Muscle layer of duodenum (tissue), 2 donors: ENCODE data around the gene KCNIP4.

ENCODE experiments used
- H3K27ac ChIP-seq: one replicate; pipeline ENCODE4 v1.7.0; 2013; ENCODE audit warnings: mild to moderate bottlenecking, low read length
- H3K27me3 ChIP-seq: one replicate; pipeline ENCODE4 v1.7.0; 2013; ENCODE audit warnings: low read depth, mild to moderate bottlenecking, control low read depth, low read length
- H3K36me3 ChIP-seq, 2 donors: one replicate each; pipeline ENCODE4 v1.7.0; 2013; ENCODE audit warnings: low read length in 2 of 2, control low read depth in 1 of 2, mild to moderate bottlenecking in 1 of 2; ENCODE audit not compliant: insufficient read depth in 2 of 2, control insufficient read depth in 1 of 2
- H3K4me1 ChIP-seq, 2 donors: one replicate each; pipeline ENCODE4 v1.7.0; 2013; ENCODE audit warnings: low read length in 2 of 2, mild to moderate bottlenecking in 2 of 2, control low read depth in 1 of 2, moderate library complexity in 1 of 2; ENCODE audit not compliant: insufficient read depth in 2 of 2, control insufficient read depth in 1 of 2
- H3K4me3 ChIP-seq, 2 donors: one replicate each; pipeline ENCODE4 v1.7.0; 2013; ENCODE audit warnings: low read length in 2 of 2, low read depth in 1 of 2, mild to moderate bottlenecking in 1 of 2
- H3K9me3 ChIP-seq, 2 donors: one replicate each; pipeline ENCODE4 v1.7.0; 2013; ENCODE audit warnings: low read length in 2 of 2, control low read depth in 1 of 2, mild to moderate bottlenecking in 1 of 2; ENCODE audit not compliant: control insufficient read depth in 1 of 2
- donor health status: healthy.

KCNIP4 gene

DNA sequence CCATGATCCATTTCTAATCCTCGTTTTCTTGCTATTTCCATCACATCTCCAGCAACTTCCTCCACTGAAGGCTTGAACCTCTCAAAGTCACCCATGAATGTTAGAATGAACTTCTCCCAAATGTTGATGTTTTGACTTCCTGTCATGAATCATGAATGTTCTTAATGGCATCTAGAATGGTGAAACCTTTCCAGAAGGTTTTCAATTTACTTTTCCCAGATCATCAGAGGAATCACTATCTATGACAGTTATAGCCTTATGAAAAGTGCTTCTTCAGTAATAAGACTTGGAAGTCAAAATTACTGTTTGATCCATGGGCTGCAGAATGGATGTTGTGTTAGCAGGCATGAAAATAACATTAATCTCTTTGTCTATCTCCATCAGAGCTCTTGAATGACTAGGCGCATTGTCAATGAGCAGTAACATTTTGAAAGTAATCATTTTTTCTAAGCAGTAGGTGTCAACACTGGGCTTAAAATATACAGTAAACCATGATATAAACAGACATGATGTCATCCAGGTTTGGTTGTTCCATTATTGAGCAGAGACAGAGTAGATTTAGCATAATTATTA lies 268.2 kb downstream of the KCNIP4 start:
- no peaks in the 10 kb centered on the region for H3K27me3 ChIP-seq
- H3K9me3 ChIP-seq, result no peaks in the 10 kb centered on the region
- no peaks in the 10 kb centered on the region for H3K36me3 ChIP-seq
- H3K4me1 ChIP-seq, result no peaks in the 10 kb centered on the region
- no peak overlapping the region for H3K4me3 ChIP-seq
- no peak overlapping the region for H3K27ac ChIP-seq

DNA sequence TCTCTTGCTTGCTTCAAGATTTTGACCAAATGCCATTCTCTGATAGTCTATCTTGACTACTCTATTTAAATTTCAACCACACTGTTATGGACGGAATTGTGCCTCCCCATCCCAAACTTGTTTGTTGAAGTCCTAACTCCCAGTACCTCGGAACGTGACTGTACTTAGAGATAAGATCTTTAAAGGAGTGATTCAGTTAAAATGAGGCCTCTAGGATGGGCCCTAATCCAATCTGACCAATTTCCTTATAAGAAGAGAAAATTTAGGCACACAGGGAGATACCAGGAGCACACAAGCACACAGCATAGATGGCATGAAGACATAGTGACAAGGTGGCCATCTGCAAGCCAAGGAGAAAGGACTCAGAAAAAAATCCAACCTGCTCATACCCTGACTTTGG lies 269.9 kb downstream of the KCNIP4 start:
- Histone ChIP-seq H3K36me3 (no peaks in the 10 kb centered on the region), H3K27me3 (no peaks in the 10 kb centered on the region), H3K9me3 (no peaks in the 10 kb centered on the region), H3K27ac (no peak overlapping the region), H3K4me3 (no peak overlapping the region), H3K4me1 (no peaks in the 10 kb centered on the region)

DNA sequence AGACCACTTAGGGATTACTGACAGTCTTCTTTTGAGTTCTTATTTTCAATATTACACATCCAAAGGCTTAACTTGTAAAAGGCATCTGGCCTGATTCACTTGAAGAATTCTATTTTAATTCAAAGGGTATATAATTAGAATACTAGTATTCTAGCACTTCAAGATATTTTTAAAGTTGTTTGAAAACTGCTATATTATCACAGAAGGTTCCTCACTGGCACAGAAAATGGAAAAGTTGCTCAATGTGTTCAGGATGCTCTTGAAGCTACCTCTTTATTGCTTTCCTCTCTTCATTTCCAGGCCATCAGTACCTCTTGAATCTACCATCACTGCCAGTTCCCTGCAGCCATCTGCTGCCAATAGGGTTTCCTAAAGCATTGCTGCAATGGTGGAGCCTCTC lies 271.4 kb downstream of the KCNIP4 start:
- Histone ChIP-seq H3K4me3 (no peak overlapping the region), H3K9me3 (no peaks in the 10 kb centered on the region), H3K27ac (no peak overlapping the region), H3K4me1 (no peaks in the 10 kb centered on the region), H3K36me3 (no peaks in the 10 kb centered on the region), H3K27me3 (no peaks in the 10 kb centered on the region)

DNA sequence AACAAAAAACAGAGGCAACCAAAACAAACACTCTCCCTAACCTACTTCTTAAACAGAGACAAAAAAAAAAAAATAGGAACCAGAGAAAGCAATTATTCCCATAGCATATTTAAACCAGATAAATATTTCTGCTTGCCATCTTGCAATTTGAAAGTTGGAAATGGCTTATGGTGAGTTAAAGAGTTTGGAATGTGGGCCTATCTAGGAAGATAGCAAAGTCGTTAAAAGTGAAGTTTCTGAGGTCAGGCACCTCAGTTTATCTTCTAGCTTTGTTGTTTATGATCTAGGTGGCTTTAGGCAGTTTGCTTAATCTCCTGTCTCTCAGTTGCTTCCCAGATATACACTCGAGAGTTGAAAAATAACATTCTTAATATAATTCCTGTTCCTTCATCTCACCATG lies 284.2 kb downstream of the KCNIP4 start:
- Histone ChIP-seq H3K27ac (no peak overlapping the region), H3K27me3 (no peaks in the 10 kb centered on the region), H3K4me3 (no peak overlapping the region), H3K4me1 (no peaks in the 10 kb centered on the region), H3K36me3 (no peaks in the 10 kb centered on the region), H3K9me3 (no peaks in the 10 kb centered on the region)

DNA sequence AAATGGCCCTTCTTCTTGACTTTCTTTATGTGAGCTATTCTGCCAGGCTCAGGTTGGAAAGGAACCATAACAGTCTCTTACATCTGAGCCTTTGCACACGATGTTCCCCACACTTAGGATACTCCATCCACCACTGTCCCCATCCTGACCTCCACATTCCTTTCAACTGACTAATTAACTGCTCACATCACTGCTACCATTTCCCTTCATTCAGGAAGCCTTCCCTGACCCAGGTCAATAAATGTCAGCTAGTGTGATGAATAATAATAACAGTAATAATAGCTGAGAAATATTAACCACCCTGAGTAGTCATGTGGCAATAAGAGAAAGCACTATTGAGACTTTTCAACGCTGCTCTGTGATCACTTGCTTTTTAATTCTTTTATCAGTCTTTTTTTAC lies 291.7 kb downstream of the KCNIP4 start:
- Histone ChIP-seq H3K27me3 (no peaks in the 10 kb centered on the region), H3K36me3 (no peaks in the 10 kb centered on the region), H3K9me3 (no peaks in the 10 kb centered on the region), H3K4me3 (no peak overlapping the region), H3K4me1 (no peaks in the 10 kb centered on the region), H3K27ac (no peak overlapping the region)

DNA sequence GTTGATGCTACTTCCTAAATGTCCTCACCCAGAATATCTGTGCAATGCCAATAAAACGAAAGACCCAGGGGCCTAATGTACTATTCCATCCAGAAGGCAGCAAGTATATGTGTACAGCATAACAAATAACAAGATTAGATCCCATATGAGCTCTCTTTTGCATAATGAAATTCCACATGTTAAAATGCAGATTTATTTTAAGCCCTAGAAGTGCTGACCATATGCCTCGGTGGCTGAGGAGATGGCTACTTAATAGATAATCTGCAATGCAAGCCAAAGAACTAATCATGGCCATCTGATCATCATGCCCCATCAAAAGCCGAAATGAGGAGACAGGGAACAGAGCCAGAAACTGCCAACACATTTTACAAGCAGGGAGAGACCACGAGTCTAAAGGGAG lies 293.5 kb downstream of the KCNIP4 start:
- Histone ChIP-seq H3K27me3 (no peaks in the 10 kb centered on the region), H3K36me3 (no peaks in the 10 kb centered on the region), H3K9me3 (no peaks in the 10 kb centered on the region), H3K27ac (no peak overlapping the region), H3K4me1 (no peaks in the 10 kb centered on the region), H3K4me3 (no peak overlapping the region)

DNA sequence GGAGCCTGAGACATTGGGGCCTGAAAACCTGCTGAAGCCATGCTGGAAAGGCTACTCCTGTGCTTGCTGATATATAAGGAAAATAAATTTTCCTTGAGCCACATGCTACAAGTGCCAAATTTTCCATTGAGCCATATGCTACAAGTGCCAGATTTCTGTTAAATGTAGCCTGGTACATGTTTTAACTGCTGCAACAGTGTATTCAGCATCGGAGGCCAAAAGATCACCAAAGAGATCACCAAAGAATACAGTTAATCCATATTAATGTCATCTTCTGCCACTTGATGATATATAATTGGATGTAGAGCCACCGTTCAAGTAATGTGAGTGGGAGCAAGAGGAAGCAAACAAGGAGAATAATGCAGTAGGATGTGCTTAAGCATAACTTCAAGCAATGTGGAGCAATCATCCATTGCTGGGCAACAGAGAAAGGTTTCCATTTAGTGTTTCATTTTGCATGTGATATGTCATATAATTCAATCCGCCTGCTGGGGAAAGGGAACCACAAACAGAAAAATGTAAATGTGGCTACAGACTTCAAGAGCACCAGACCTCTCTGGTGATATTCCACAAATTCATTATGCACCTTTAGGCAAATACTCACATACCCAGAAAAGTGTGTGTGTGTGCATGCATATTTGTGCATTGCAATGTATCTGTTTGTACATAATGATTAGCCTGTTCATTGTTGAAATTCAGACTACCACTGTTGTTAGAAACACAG lies 295.9 kb downstream of the KCNIP4 start:
- Histone ChIP-seq H3K27ac (no peak overlapping the region), H3K27me3 (no peaks in the 10 kb centered on the region), H3K36me3 (no peaks in the 10 kb centered on the region), H3K9me3 (no peaks in the 10 kb centered on the region), H3K4me3 (no peak overlapping the region), H3K4me1 (no peaks in the 10 kb centered on the region)

DNA sequence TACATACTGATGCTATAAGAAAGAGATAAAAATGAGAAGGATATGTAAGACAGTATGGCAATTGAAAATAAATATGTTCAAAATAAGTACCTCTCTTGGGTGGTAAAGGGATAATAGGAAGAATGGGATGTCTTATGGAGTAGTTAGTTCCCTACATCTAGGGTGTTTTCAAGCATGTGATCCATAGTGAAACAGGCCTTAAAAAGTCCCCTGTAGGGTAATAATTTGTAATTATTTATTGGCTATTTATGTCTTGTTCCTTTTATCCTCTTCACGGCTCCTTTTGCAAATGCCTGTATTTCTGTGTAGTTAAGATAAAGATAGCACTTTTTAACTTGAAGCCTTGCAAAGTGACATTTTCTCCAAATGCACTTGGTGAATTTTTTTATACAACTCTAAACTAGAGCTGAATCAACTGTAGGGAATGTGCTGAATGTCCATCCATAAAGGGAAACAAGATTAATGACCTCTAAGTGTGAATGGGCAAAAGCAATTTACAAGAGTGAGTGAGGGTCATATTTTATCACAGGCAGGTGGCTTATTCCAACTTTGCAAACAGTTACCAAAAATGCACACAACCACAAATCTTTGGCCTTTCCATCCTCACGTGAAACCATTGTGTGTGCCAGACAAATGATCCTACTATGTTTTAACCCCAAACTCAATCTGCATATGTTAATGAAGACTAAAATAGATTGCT lies 299.0 kb downstream of the KCNIP4 start:
- no peaks in the 10 kb centered on the region for H3K27me3 ChIP-seq
- no peaks in the 10 kb centered on the region for H3K9me3 ChIP-seq
- no peaks in the 10 kb centered on the region for H3K4me1 ChIP-seq
- H3K36me3 ChIP-seq, result no peaks in the 10 kb centered on the region
- H3K27ac ChIP-seq, result no peak overlapping the region
- no peak overlapping the region for H3K4me3 ChIP-seq

DNA sequence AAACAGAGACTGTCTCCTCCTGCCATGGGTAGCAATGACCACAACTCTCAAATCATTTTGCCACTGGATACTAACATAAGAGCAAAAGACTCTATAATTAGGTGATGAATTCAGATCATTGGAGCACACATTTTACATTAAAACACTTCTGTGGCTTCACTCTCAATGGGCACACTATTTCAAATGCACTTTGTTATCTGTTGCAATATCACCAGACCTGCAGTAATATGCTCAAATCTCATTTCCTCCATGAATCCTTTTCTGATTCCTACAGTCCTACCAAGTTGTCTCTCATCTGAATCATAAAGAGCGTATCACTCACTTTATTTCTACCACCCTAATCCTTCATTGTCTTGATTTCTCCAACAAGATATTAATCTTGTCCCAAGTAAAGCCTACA lies 302.8 kb downstream of the KCNIP4 start:
- no peak overlapping the region for H3K4me3 ChIP-seq
- H3K4me1 ChIP-seq, result no peaks in the 10 kb centered on the region
- no peaks in the 10 kb centered on the region for H3K36me3 ChIP-seq
- H3K27ac ChIP-seq, result no peak overlapping the region
- no peaks in the 10 kb centered on the region for H3K9me3 ChIP-seq
- no peaks in the 10 kb centered on the region for H3K27me3 ChIP-seq

DNA sequence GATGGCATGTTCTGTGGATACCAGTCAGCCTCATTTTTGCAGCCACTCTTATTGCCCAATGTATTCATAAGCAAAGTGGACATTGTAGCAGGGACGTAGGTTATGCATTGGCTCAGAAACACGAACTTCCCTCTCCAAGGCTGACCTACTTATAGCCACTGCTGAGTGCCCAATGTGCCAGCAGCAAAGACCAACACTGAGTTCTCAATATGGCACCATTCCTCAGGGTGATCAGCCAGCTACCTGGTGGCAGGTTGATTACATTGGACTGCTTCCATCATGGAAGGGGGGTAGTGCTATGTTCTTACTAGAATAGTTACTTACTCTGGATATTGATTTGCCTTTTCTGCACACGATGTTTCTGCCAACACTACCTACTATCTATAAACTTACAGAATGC lies 306.9 kb downstream of the KCNIP4 start:
- H3K4me3 ChIP-seq, result no peak overlapping the region
- no peak overlapping the region for H3K27ac ChIP-seq
- H3K9me3 ChIP-seq, result no peaks in the 10 kb centered on the region
- no peaks in the 10 kb centered on the region for H3K36me3 ChIP-seq
- H3K27me3 ChIP-seq, result no peaks in the 10 kb centered on the region
- no peaks in the 10 kb centered on the region for H3K4me1 ChIP-seq

DNA sequence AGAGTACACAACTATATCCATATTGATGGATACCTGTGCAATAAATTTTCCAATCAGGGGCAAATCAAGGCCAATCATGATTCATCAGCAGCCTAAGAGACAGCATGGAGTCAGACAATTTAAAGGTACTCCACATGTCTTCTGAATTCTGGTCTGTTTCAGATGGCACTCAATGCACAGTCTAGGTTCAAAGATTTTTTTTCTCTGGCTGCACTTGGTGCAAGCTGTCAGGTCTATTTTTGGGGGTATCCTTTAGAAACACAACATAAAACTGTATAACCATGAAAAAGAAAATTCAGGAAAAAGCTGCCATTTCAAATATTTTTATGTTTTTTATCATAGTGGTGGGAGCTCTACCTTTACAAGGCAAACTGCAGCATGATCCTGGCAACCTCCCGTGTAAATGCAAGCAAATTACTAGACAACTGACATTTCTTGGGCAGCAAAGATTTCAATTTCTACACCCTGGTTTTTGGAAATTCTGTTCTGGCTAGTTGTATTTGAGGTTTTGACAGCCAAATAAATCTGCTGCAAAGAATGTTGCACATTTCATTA lies 310.3 kb downstream of the KCNIP4 start:
- H3K4me1 ChIP-seq, result no peaks in the 10 kb centered on the region
- H3K4me3 ChIP-seq, result no peak overlapping the region
- H3K9me3 ChIP-seq, result no peaks in the 10 kb centered on the region
- no peak overlapping the region for H3K27ac ChIP-seq
- no peaks in the 10 kb centered on the region for H3K27me3 ChIP-seq
- no peaks in the 10 kb centered on the region for H3K36me3 ChIP-seq
